ENCODE results near the gene OSBPL2. TPM values are rescaled to one million over a fixed set of nuclear protein-coding genes. Genes with fewer than 3 reads are reported as not detected.

OSBPL2 gene
- total and polyA plus RNA-seq, 4 donors = 9.9 to 19.7 (median 12.3) TPM

GRCh38 chr20:62230276-62230675, 8.0 kb upstream of the OSBPL2 start:
- TF ChIP-seq SP1 (IDR thresholded peaks at IDR 0.05) = no peak
- TF ChIP-seq RAD21 (IDR thresholded peaks at IDR 0.05) = no peak
- TF ChIP-seq CTCF (IDR thresholded peaks at IDR 0.05; ENCODE audit: low read depth, low read length, missing input control) = no peak
- no peak for TF ChIP-seq FOXA1 (IDR thresholded peaks at IDR 0.05)
- TF ChIP-seq TAF1 (conservative IDR thresholded peaks at IDR 0.05) = no peak
- no peak for TF ChIP-seq ATF3 (IDR thresholded peaks at IDR 0.05)
- no peak for TF ChIP-seq GABPA (IDR thresholded peaks at IDR 0.05 in 1 of 2, conservative IDR thresholded peaks at IDR 0.05 in 1 of 2)
- no peak for TF ChIP-seq REST (IDR thresholded peaks at IDR 0.05)
- TF ChIP-seq FOXA2 (IDR thresholded peaks at IDR 0.05) = no peak
- TF ChIP-seq ZBTB33 (IDR thresholded peaks at IDR 0.05) = no peak
- TF ChIP-seq JUND (IDR thresholded peaks at IDR 0.05) = no peak
- TF ChIP-seq HNF4G (IDR thresholded peaks at IDR 0.05) = no peak
- Histone ChIP-seq H3K36me3 (ENCODE audit: control insufficient read depth in 4 of 4, insufficient read depth in 3 of 4, low read depth in 1 of 4, low read length in 3 of 4) (no peaks in the 10 kb centered on the region), H3K9ac (ENCODE audit: low read depth in 1 of 2, low read length in 2 of 2) (no peak overlapping the region), H3K4me3 (ENCODE audit: low read depth in 1 of 3, low read length in 3 of 3) (no peak overlapping the region), H3K9me3 (ENCODE audit: control insufficient read depth in 4 of 4, low read length in 3 of 4) (no peaks in the 10 kb centered on the region), H3K4me1 (ENCODE audit: control insufficient read depth in 4 of 4, insufficient read depth in 4 of 4, low read length in 3 of 4) (no peaks in the 10 kb centered on the region), H3K27me3 (ENCODE audit: control insufficient read depth in 4 of 4, insufficient read depth in 4 of 4, low read length in 3 of 4) (no peaks in the 10 kb centered on the region), H3K27ac (ENCODE audit: low read depth in 1 of 2, low read length in 2 of 2) (no peak overlapping the region)
- no peak for DNase-seq (ENCODE audit: low spot score)
- WGBS = 94% methylated on average over 2 of the region's 2 CpGs

- Histone ChIP-seq H3K9me3 (ENCODE audit: control insufficient read depth in 4 of 4, low read length in 3 of 4) (no peaks in the 10 kb centered on the region), H3K36me3 (ENCODE audit: control insufficient read depth in 4 of 4, insufficient read depth in 3 of 4, low read depth in 1 of 4, low read length in 3 of 4) (no peaks in the 10 kb centered on the region), H3K4me3 (ENCODE audit: low read depth in 1 of 3, low read length in 3 of 3) (no peak overlapping the region), H3K27ac (ENCODE audit: low read depth in 1 of 2, low read length in 2 of 2) (no peak overlapping the region), H3K27me3 (ENCODE audit: control insufficient read depth in 4 of 4, insufficient read depth in 4 of 4, low read length in 3 of 4) (no peaks in the 10 kb centered on the region), H3K4me1 (ENCODE audit: control insufficient read depth in 4 of 4, insufficient read depth in 4 of 4, low read length in 3 of 4) (no peaks in the 10 kb centered on the region), H3K9ac (ENCODE audit: low read depth in 1 of 2, low read length in 2 of 2) (no peak overlapping the region)
- WGBS = 92% methylated on average over 10 of the region's 10 CpGs
- TF ChIP-seq ZBTB33 (IDR thresholded peaks at IDR 0.05) (no peak), REST (IDR thresholded peaks at IDR 0.05) (no peak), CTCF (IDR thresholded peaks at IDR 0.05; ENCODE audit: low read depth, low read length, missing input control) (no peak), FOXA2 (IDR thresholded peaks at IDR 0.05) (no peak), TAF1 (conservative IDR thresholded peaks at IDR 0.05) (no peak), MAX (IDR thresholded peaks at IDR 0.05) (no peak), HNF4A (conservative IDR thresholded peaks at IDR 0.05) (no peak)
- DNase-seq (ENCODE audit: low spot score) = no peak
Observed at GRCh38 chr20:62230696-62231095, 7.6 kb upstream of the OSBPL2 start.

All from liver (tissue), 9 donors.